Left ventricle myocardium inferior (tissue), 1 donor: ENCODE results near the gene SORBS2. TPM values are rescaled to one million over a fixed set of nuclear protein-coding genes. Genes with fewer than 3 reads are reported as not detected.
A peak's percentile ranks its signal among the peaks of the same experiment; 100 is the strongest.

Experiments used
- DNase-seq: peaks from one replicate; pipeline ENCODE4 v3.0.0-alpha.2; 2020
- H3K27ac ChIP-seq: fragments of 200-600 bp; replicated peaks from 2 replicates; pipeline ENCODE4 v1.8.0; 2021
- H3K27me3 ChIP-seq: fragments of 200-600 bp; 2 replicates; pipeline ENCODE4 v1.8.0; 2021; ENCODE audit warnings: low read depth
- H3K36me3 ChIP-seq: fragments of 200-600 bp; 2 replicates; pipeline ENCODE4 v1.8.0; 2021
- H3K4me1 ChIP-seq: fragments of 200-600 bp; 2 replicates; pipeline ENCODE4 v1.8.0; 2021
- H3K4me3 ChIP-seq: fragments of 200-600 bp; 2 replicates; pipeline ENCODE4 v1.8.0; 2021; ENCODE audit warnings: mild to moderate bottlenecking, moderate library complexity
- H3K9me3 ChIP-seq: fragments of 200-600 bp; replicated peaks from 2 replicates; pipeline ENCODE4 v1.8.0; 2021
- intact Hi-C: fragments of 100-400 bp; cut with micrococcal nuclease; formaldehyde crosslinking; loops from one replicate; pipeline ENCODE4 v1.11.0; 2022
- total RNA-seq: library from RNA; stranded (reverse); fragmentation: NEBNext Ultra II Directional; extraction: Animal tissue kit (Norgen Biotek cat#: 25700); gene quantifications from one replicate; pipeline ENCODE4 v1.2.1, GENCODE V29; 2021
- TF ChIP-seq, protein P1 (sequence below): fragments of 200-600 bp; IDR thresholded peaks from 2 replicates; pipeline ENCODE4 v1.8.0; 2021; ENCODE audit warnings: antibody characterized with exemption, mild to moderate bottlenecking, borderline replicate concordance
- donor health status: DM: no; HTN: yes; CAD: no; lungs with severe emphysema.

Gene SORBS2
- total RNA-seq, 1 donor from 2014 or later, result 1,282 TPM

DNA sequence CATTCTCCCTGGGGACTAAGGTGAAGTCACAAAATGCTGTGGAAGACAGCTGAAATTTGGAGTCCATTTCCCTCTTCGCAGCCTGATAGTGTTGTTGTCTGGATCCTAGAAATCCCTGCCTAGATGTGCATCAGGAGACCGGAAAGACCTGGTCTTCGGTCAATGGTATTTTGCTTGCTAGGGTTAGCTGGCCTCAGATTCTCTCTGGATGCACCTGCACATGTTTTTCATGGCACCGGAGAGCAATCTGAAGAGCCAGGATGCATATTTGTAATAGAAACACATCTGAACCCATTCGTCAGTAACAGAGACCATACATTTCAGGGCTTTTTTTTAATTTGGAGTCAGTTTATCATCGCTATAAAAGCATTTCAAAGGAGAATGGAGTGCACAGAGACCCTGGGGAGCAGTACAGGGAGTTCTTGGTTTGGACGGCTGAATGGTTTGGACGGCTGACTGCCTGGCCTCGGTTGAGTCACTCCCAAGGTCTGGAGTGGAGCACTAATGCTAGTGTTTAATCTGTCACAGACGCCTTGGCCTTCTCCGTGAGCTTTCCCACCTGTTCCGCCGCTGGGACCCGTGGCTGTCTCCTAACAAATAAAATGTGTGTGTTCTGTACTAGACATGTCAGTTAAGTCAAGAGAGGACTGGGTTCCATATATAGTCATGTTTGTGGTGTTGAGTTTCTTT lies 269.2 kb downstream of the SORBS2 start:
- Histone ChIP-seq H3K4me1 (peaks cover 18% of the 10 kb centered on the region), H3K9me3 (no peaks in the 10 kb centered on the region), H3K27ac (peak overlapping the region; percentile 59), H3K27me3 (no peaks in the 10 kb centered on the region), H3K4me3 (no peak overlapping the region), H3K36me3 (no peaks in the 10 kb centered on the region)
- TF ChIP-seq, protein P1, sequence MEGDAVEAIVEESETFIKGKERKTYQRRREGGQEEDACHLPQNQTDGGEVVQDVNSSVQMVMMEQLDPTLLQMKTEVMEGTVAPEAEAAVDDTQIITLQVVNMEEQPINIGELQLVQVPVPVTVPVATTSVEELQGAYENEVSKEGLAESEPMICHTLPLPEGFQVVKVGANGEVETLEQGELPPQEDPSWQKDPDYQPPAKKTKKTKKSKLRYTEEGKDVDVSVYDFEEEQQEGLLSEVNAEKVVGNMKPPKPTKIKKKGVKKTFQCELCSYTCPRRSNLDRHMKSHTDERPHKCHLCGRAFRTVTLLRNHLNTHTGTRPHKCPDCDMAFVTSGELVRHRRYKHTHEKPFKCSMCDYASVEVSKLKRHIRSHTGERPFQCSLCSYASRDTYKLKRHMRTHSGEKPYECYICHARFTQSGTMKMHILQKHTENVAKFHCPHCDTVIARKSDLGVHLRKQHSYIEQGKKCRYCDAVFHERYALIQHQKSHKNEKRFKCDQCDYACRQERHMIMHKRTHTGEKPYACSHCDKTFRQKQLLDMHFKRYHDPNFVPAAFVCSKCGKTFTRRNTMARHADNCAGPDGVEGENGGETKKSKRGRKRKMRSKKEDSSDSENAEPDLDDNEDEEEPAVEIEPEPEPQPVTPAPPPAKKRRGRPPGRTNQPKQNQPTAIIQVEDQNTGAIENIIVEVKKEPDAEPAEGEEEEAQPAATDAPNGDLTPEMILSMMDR, result no peak
- peak; percentile 80 for DNase-seq
- intact Hi-C loops, result no loop called here

DNA sequence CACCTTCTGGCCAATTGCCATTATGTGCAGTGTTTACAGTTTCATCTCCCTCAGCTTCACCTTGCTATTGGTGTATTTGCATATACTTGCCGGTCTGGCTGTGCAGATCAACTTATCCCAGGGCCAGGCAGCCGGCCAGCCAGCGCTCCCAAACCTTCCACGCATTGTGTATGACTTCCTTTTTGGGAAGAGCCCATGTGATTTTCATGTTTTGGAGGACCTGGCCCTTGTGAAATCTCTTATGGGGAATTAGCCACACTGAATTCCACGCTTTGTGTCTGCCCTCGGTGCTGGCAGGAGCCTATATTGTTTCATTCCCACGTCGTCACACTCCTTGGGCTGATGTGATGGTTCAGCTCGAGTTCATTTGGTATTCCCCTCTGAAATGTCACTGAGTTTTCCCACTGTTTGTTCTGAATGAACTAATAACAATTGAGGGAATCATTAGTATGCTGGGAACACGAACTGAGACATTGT lies 270.7 kb downstream of the SORBS2 start:
- Histone ChIP-seq H3K4me1 (peaks cover 22% of the 10 kb centered on the region), H3K36me3 (no peaks in the 10 kb centered on the region), H3K4me3 (peak overlapping the region; percentile 8), H3K9me3 (no peaks in the 10 kb centered on the region), H3K27me3 (no peaks in the 10 kb centered on the region), H3K27ac (peak overlapping the region; percentile 59)
- intact Hi-C loops, result no loop called here
- TF ChIP-seq, protein P1, result no peak
- DNase-seq, result peak; percentile 64

DNA sequence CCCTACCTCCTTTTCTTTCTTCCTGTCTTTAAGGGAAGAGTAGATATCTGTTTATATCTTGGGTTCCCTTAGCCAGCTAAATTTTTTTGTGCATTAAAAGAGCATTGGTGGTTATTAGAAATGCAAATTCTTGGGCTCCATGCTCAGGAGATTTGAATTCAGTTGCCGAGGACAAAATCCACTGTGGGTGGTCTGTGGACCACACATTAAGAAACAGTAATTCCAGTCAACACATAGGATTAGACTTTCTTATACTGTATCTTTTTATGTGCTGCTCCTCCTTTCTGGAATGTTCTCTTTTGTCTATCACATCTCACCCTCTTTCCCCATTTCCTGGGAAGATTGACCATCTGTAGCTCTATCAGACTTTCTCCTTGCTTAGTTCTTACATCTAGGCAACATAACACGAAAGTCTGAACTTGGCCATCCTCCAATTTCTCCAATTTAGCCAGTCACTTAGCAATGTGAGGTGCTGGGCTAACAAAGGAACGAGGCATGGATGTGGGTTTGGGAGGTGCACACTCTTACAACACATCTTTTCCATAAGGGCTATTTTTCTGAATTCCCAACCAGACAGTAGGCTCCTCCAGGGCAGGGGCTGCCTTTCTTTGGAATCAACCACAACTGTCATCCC lies 271.4 kb downstream of the SORBS2 start:
- no peaks in the 10 kb centered on the region for H3K9me3 ChIP-seq
- peaks cover 29% of the 10 kb centered on the region for H3K4me1 ChIP-seq
- TF ChIP-seq, protein P1, result no peak
- H3K27me3 ChIP-seq, result peaks cover 4% of the 10 kb centered on the region
- DNase-seq, result no peak
- intact Hi-C loops, result no loop called here
- no peak overlapping the region for H3K4me3 ChIP-seq
- peak overlapping the region; percentile 59 for H3K27ac ChIP-seq
- no peaks in the 10 kb centered on the region for H3K36me3 ChIP-seq

DNA sequence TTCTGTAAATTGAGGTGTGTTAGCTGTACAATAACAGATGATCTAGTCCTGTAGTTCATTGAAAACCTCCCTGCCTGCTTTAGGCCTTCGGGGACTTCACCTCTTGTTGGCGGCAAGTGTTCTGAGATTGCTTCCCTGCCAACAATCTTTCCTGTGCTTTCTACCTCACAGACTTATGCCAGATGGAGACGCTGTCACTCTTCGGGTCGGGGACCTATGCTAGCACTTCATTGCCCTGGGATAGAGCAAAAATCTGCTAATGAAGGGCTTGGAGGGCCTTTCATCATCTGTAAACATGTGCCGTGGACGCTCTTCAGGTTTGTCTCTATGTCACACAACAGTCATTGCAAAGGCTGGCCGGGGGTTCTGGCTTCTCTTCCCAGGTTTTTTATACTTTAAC lies 272.0 kb downstream of the SORBS2 start:
- H3K9me3 ChIP-seq, result no peaks in the 10 kb centered on the region
- H3K4me1 ChIP-seq, result peaks cover 33% of the 10 kb centered on the region
- TF ChIP-seq, protein P1, result no peak
- peaks cover 9% of the 10 kb centered on the region for H3K27me3 ChIP-seq
- DNase-seq, result no peak
- H3K36me3 ChIP-seq, result no peaks in the 10 kb centered on the region
- H3K27ac ChIP-seq, result no peak overlapping the region
- H3K4me3 ChIP-seq, result no peak overlapping the region
- intact Hi-C loops, result no loop called here

DNA sequence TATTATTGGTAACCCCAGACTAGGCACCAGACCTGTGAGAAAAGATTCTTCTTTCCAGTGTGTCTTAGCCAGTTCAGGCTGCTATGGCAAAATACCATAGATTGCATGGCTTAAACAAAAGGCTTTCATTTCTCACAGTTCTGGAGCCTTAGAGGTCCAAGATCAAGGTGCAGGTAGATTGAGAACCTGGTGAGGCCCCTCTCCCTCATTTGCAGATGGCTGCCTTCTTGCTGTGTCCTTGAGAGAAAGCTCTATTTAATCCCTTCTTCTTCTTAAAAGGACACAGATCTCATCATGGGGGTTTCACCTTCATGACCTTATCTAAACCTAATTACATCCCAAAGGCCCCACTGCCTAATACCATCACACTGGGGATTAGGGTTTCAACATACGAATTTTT lies 273.2 kb downstream of the SORBS2 start:
- Histone ChIP-seq H3K9me3 (no peaks in the 10 kb centered on the region), H3K36me3 (no peaks in the 10 kb centered on the region), H3K4me3 (no peak overlapping the region), H3K27me3 (peaks cover 10% of the 10 kb centered on the region), H3K4me1 (peaks cover 40% of the 10 kb centered on the region), H3K27ac (no peak overlapping the region)
- DNase-seq, result no peak
- intact Hi-C loops, result no loop called here
- TF ChIP-seq, protein P1, result no peak
